ENCODE results near the gene PRUNE2. TPM values are rescaled to one million over a fixed set of nuclear protein-coding genes. Genes with fewer than 3 reads are reported as not detected.

PRUNE2 gene
- polyA plus RNA-seq, 1 donor (not counting 4 experiments of a cell fraction or from before 2014, with no cell fraction given): 0.41 TPM

DNA sequence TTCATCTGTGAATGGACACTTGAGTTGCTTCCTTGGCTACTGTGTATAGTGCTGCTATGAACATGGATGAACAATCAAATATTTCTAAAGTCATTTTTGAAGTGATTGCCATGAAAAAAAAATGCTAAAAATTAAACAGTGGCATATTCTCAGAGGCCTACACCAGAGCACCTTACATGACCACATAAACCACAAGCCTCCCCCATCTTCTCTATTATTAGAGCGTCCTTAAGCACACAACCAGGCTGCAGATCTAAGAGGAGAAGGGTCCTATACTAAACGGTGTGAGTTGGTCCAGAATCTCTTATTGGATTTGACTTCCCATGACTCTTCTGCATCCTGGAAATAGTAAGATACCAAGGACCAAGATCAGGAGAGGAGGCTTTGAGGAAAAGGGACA is 107.4 kb downstream of the PRUNE2 start:
- no peak overlapping the region for H2AFZ ChIP-seq (ENCODE audit: control insufficient read depth, low read length)
- no peak for FAIRE-seq
- H3K9ac ChIP-seq (ENCODE audit: control insufficient read depth, extremely low read depth, insufficient read depth, low read length): no peak overlapping the region
- H3K79me2 ChIP-seq (ENCODE audit: control insufficient read depth, insufficient read depth, low read length): no peaks in the 10 kb centered on the region
- TF ChIP-seq, protein P1, sequence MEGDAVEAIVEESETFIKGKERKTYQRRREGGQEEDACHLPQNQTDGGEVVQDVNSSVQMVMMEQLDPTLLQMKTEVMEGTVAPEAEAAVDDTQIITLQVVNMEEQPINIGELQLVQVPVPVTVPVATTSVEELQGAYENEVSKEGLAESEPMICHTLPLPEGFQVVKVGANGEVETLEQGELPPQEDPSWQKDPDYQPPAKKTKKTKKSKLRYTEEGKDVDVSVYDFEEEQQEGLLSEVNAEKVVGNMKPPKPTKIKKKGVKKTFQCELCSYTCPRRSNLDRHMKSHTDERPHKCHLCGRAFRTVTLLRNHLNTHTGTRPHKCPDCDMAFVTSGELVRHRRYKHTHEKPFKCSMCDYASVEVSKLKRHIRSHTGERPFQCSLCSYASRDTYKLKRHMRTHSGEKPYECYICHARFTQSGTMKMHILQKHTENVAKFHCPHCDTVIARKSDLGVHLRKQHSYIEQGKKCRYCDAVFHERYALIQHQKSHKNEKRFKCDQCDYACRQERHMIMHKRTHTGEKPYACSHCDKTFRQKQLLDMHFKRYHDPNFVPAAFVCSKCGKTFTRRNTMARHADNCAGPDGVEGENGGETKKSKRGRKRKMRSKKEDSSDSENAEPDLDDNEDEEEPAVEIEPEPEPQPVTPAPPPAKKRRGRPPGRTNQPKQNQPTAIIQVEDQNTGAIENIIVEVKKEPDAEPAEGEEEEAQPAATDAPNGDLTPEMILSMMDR (optimal IDR thresholded peaks at IDR 0.05 in 1 of 3, IDR thresholded peaks at IDR 0.05 in 1 of 3, conservative IDR thresholded peaks at IDR 0.05 in 1 of 3; ENCODE audit: extremely low read depth in 1 of 3, insufficient read depth in 2 of 3, low read length in 3 of 3): no peak
- no peak for TF ChIP-seq EZH2 (IDR thresholded peaks at IDR 0.05; ENCODE audit: low read length)
- no peaks in the 10 kb centered on the region for H3K4me1 ChIP-seq (ENCODE audit: control insufficient read depth, extremely low read depth, insufficient read depth, low read length)
- no peaks in the 10 kb centered on the region for H4K20me1 ChIP-seq (ENCODE audit: control insufficient read depth, extremely low read depth, insufficient read depth, low read length)
- no peaks in the 10 kb centered on the region for H3K36me3 ChIP-seq (ENCODE audit: control insufficient read depth in 2 of 2, extremely low read depth in 1 of 2, insufficient read depth in 2 of 2, low read length in 2 of 2)
- H3K27me3 ChIP-seq (ENCODE audit: control insufficient read depth, extremely low read depth, insufficient read depth, low read length): no peaks in the 10 kb centered on the region
- H3K9me1 ChIP-seq (ENCODE audit: control insufficient read depth, extremely low read depth, insufficient read depth, low read length): no peaks in the 10 kb centered on the region
- dilution Hi-C loops (cut with MboI; ENCODE audit: extremely low pct_ligation_motif_present, low sequenced_read_pairs): no loop called here
- no peak overlapping the region for H3K27ac ChIP-seq (ENCODE audit: control insufficient read depth, insufficient read depth, low read length)
- H3K4me3 ChIP-seq (ENCODE audit: control insufficient read depth in 2 of 3, extremely low read depth in 1 of 3, insufficient read depth in 2 of 3, low read depth in 1 of 3, low read length in 3 of 3): no peak overlapping the region
- H3K9me3 ChIP-seq (ENCODE audit: control insufficient read depth, low read depth, low read length): no peaks in the 10 kb centered on the region
- no peak for DNase-seq (ENCODE audit: low read depth, low spot score)
- no peak overlapping the region for H3K4me2 ChIP-seq (ENCODE audit: control insufficient read depth, extremely low read depth, insufficient read depth, low read depth, low read length)

DNA sequence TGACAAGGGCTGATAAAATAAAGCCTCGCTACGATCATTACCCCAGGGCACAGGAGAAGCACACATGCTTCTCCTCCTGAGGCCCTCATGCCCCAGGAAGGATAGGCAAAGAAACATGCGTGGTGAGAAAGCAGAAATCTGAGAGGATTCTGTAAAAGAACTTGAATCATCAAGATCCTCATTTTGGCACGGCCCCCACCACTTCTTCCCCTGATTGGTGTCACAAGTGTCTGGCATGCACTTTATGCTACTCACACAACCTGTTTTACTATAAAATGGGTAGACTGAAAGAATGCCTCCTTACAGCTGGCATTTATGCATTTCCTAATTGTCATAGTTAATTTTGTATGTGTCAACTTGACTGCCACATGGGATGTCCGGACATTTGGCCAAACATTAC is 109.6 kb downstream of the PRUNE2 start:
- dilution Hi-C loops (cut with MboI; ENCODE audit: extremely low pct_ligation_motif_present, low sequenced_read_pairs): no loop called here

More for the DNA sequence above, 109.6 kb downstream of the PRUNE2 start:
- no peaks in the 10 kb centered on the region for H3K9me3 ChIP-seq (ENCODE audit: control insufficient read depth, low read depth, low read length)
- DNase-seq (ENCODE audit: low read depth, low spot score) (no peak), FAIRE-seq (no peak)
- no peak overlapping the region for H3K4me3 ChIP-seq (ENCODE audit: control insufficient read depth in 2 of 3, extremely low read depth in 1 of 3, insufficient read depth in 2 of 3, low read depth in 1 of 3, low read length in 3 of 3)
- no peaks in the 10 kb centered on the region for H3K4me1 ChIP-seq (ENCODE audit: control insufficient read depth, extremely low read depth, insufficient read depth, low read length)
- H3K27ac ChIP-seq (ENCODE audit: control insufficient read depth, insufficient read depth, low read length): no peak overlapping the region
- no peaks in the 10 kb centered on the region for H4K20me1 ChIP-seq (ENCODE audit: control insufficient read depth, extremely low read depth, insufficient read depth, low read length)
- H3K27me3 ChIP-seq (ENCODE audit: control insufficient read depth, extremely low read depth, insufficient read depth, low read length): no peaks in the 10 kb centered on the region
- H3K79me2 ChIP-seq (ENCODE audit: control insufficient read depth, insufficient read depth, low read length): no peaks in the 10 kb centered on the region
- no peaks in the 10 kb centered on the region for H3K36me3 ChIP-seq (ENCODE audit: control insufficient read depth in 2 of 2, extremely low read depth in 1 of 2, insufficient read depth in 2 of 2, low read length in 2 of 2)
- no peak overlapping the region for H2AFZ ChIP-seq (ENCODE audit: control insufficient read depth, low read length)
- no peak for TF ChIP-seq EZH2 (IDR thresholded peaks at IDR 0.05; ENCODE audit: low read length)
- TF ChIP-seq, protein P1 (optimal IDR thresholded peaks at IDR 0.05 in 1 of 3, IDR thresholded peaks at IDR 0.05 in 1 of 3, conservative IDR thresholded peaks at IDR 0.05 in 1 of 3; ENCODE audit: extremely low read depth in 1 of 3, insufficient read depth in 2 of 3, low read length in 3 of 3): no peak
- no peak overlapping the region for H3K4me2 ChIP-seq (ENCODE audit: control insufficient read depth, extremely low read depth, insufficient read depth, low read depth, low read length)
- no peaks in the 10 kb centered on the region for H3K9me1 ChIP-seq (ENCODE audit: control insufficient read depth, extremely low read depth, insufficient read depth, low read length)
- no peak overlapping the region for H3K9ac ChIP-seq (ENCODE audit: control insufficient read depth, extremely low read depth, insufficient read depth, low read length)

Data from keratinocyte (primary cell).